SU-DHL-6 (cell line): ENCODE measurements around the gene SOCS3.

ENCODE experiments used
- H2AFZ ChIP-seq: fragments of 200-600 bp; sonication (generic); 2 replicates; pipeline ENCODE4 v1.6.1; 2014; ENCODE audit warnings: low read depth, mild to moderate bottlenecking, moderate library complexity, mixed read lengths, antibody characterized with exemption, low read length; ENCODE audit not compliant: severe bottlenecking
- H3F3A ChIP-seq: fragments of 200-600 bp; shearing (Covaris generic); 2 replicates; pipeline ENCODE4 v1.6.0; 2016; ENCODE audit warnings: antibody characterized with exemption, mild to moderate bottlenecking; ENCODE audit not compliant: insufficient read depth
- H3K27ac ChIP-seq: fragments of 200-600 bp; sonication (generic); 2 replicates; pipeline ENCODE4 v1.5.1; 2016; ENCODE audit warnings: low read depth, mild to moderate bottlenecking, low read length, moderate library complexity, mixed read lengths
- H3K27me3 ChIP-seq: fragments of 200-600 bp; sonication (generic), shearing (Covaris generic); 2 replicates; pipeline ENCODE4 v1.6.0; 2014; ENCODE audit warnings: mild to moderate bottlenecking, low read length
- H3K36me3 ChIP-seq: fragments of 200-600 bp; sonication (generic); 2 replicates; pipeline ENCODE4 v1.6.1; 2014; ENCODE audit warnings: mild to moderate bottlenecking, low read length, mixed read lengths
- H3K4me2 ChIP-seq: fragments of 300-600, 200-600 bp; shearing (Covaris generic), sonication (generic); 2 replicates; pipeline ENCODE4 v1.6.0; 2014; ENCODE audit warnings: low read length, low read depth, mild to moderate bottlenecking; ENCODE audit not compliant: poor library complexity, severe bottlenecking
- H3K4me3 ChIP-seq: fragments of 200-600 bp; sonication (generic); 2 replicates; pipeline ENCODE4 v1.5.1; 2014; ENCODE audit warnings: antibody characterized with exemption, low read length, mild to moderate bottlenecking, mixed read lengths; ENCODE audit not compliant: insufficient read depth, poor library complexity, severe bottlenecking
- H3K79me2 ChIP-seq: fragments of 200-600 bp; sonication (generic); 2 replicates; pipeline ENCODE4 v1.6.1; 2014; ENCODE audit warnings: mild to moderate bottlenecking, low read length, moderate library complexity; ENCODE audit not compliant: insufficient read depth
- H3K9ac ChIP-seq: fragments of 200-600 bp; sonication (generic); 2 replicates; pipeline ENCODE4 v1.7.0; 2014; ENCODE audit warnings: mild to moderate bottlenecking, low read length
- H3K9me2 ChIP-seq: fragments of 200-600 bp; sonication (generic); replicated peaks from 2 replicates; pipeline ENCODE4 v1.6.1; 2014; ENCODE audit warnings: low read length; ENCODE audit not compliant: insufficient read depth
- H3K9me3 ChIP-seq: fragments of 200-600 bp; sonication (generic); 2 replicates; pipeline ENCODE4 v1.6.1; 2014; ENCODE audit warnings: low read length, mixed read lengths; ENCODE audit not compliant: insufficient read depth
- H4K20me1 ChIP-seq: fragments of 200-600 bp; sonication (generic); 2 replicates; pipeline ENCODE4 v1.6.1; 2014; ENCODE audit warnings: low read depth, mild to moderate bottlenecking, antibody characterized with exemption, low read length, moderate library complexity, mixed read lengths
- CTCF ChIP-seq: fragments of 200-600 bp; sonication (generic); IDR thresholded peaks from one replicate; pipeline ENCODE4 v1.5.1; 2017; ENCODE audit warnings: antibody characterized with exemption, mild to moderate bottlenecking, low read length, moderate library complexity; ENCODE audit not compliant: insufficient read depth, poor library complexity, severe bottlenecking
- EZH2phosphoT487 ChIP-seq: fragments of 200-600 bp; sonication (generic), shearing (Covaris generic); conservative IDR thresholded peaks from 2 replicates; pipeline ENCODE4 v1.6.1; 2018; ENCODE audit warnings: mild to moderate bottlenecking, antibody characterized with exemption, low read length, moderate library complexity, mixed read lengths

SOCS3 gene

DNA sequence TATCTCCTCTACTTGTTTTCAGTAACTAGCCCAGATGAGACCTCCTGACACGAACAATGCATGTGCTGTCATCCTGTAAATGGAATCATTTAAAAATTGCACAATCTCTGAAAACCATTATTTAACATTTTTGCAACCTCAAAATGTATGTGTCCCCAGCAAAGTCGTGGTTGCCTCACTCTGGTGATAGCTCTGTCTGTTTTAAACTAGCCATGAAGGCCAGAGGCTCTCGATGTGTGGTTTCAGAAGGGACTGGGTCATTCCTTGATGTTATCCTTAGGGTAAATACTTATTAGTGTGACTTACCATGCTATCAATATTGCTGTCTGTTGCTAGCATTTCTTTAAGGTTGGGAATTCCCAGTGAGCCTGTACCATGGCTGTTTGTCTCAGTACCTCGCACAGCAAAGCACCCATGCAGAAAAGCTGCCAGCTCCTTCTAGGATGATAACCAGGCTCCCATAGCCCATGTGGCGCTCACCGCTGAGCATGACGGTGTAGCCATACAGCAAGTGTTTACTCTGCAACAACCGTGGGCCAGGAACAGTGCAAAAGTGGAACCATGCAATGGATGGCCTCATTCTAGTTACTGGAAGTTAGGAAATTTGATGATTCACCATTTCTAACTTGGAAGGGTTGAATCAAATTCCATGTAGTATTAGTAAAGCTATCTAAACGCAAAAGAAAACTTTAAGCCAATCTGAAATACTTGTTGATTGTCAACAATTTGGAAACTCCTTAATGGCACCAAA is 15.7 kb upstream of the SOCS3 start:
- H3K9me3 ChIP-seq: no peaks in the 10 kb centered on the region
- no peaks in the 10 kb centered on the region; the same call in 1 of the 2 replicates for H4K20me1 ChIP-seq
- no peak overlapping the region for H2AFZ ChIP-seq
- H3K4me2 ChIP-seq: no peak overlapping the region
- H3K79me2 ChIP-seq: peaks cover 20% of the 10 kb centered on the region
- H3K4me3 ChIP-seq: no peak overlapping the region
- no peaks in the 10 kb centered on the region for H3F3A ChIP-seq
- H3K27ac ChIP-seq: no peak overlapping the region
- H3K9ac ChIP-seq: no peak overlapping the region
- H3K9me2 ChIP-seq: no peaks in the 10 kb centered on the region
- no peaks in the 10 kb centered on the region for H3K27me3 ChIP-seq
- TF ChIP-seq CTCF (no peak), EZH2phosphoT487 (no peak)
- H3K36me3 ChIP-seq: no peaks in the 10 kb centered on the region

GRCh38 chr17:78374631-78375274 is 14.9 kb upstream of the SOCS3 start:
- H3K36me3 ChIP-seq: no peaks in the 10 kb centered on the region
- no peak overlapping the region for H3K9ac ChIP-seq
- no peaks in the 10 kb centered on the region for H3K27me3 ChIP-seq
- no peak for TF ChIP-seq EZH2phosphoT487
- TF ChIP-seq CTCF: no peak
- H3K27ac ChIP-seq: no peak overlapping the region
- no peak overlapping the region for H3K4me3 ChIP-seq
- no peak overlapping the region for H2AFZ ChIP-seq
- H4K20me1 ChIP-seq: no peaks in the 10 kb centered on the region; the same call in 1 of the 2 replicates
- peaks cover 12% of the 10 kb centered on the region for H3K79me2 ChIP-seq
- no peaks in the 10 kb centered on the region for H3K9me3 ChIP-seq
- H3F3A ChIP-seq: no peaks in the 10 kb centered on the region
- H3K4me2 ChIP-seq: no peak overlapping the region
- no peaks in the 10 kb centered on the region for H3K9me2 ChIP-seq

DNA sequence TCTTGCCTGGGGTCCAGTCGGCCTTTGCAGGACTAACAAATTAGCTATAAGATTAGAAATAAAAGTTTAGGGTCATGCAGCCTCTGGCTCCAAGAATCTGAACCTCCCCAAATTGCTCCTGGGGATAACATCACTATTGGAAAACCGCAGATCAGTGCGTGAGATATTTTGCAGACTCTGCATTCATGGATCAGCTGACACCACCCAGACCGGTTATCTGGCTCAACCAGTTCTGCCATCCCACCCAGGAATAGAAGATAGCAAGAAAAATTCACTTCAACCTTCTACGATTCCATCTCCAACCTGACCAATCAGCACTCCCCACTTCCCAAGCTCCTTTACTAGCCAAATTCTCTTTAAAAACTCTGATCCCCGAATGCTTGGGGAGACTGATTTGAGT is 14.3 kb upstream of the SOCS3 start:
- Histone ChIP-seq H3K9me3 (no peaks in the 10 kb centered on the region), H3K27me3 (no peaks in the 10 kb centered on the region), H3K9ac (no peak overlapping the region), H3K4me2 (no peak overlapping the region), H3F3A (no peaks in the 10 kb centered on the region), H3K79me2 (peaks cover 6% of the 10 kb centered on the region), H3K36me3 (no peaks in the 10 kb centered on the region), H3K9me2 (no peaks in the 10 kb centered on the region), H3K4me3 (no peak overlapping the region), H2AFZ (no peak overlapping the region), H3K27ac (no peak overlapping the region), H4K20me1 (no peaks in the 10 kb centered on the region; the same call in 1 of the 2 replicates)
- no peak for TF ChIP-seq EZH2phosphoT487
- no peak for TF ChIP-seq CTCF
